ENCODE data around the gene WWOX.
A peak's percentile ranks its signal among the peaks of the same experiment; 100 is the strongest.
"Not testable (repeated sequence)": the region's sequence is repeated elsewhere in the genome, so short reads cannot be mapped to it uniquely, and the experiment has no call there.

The WWOX gene

DNA sequence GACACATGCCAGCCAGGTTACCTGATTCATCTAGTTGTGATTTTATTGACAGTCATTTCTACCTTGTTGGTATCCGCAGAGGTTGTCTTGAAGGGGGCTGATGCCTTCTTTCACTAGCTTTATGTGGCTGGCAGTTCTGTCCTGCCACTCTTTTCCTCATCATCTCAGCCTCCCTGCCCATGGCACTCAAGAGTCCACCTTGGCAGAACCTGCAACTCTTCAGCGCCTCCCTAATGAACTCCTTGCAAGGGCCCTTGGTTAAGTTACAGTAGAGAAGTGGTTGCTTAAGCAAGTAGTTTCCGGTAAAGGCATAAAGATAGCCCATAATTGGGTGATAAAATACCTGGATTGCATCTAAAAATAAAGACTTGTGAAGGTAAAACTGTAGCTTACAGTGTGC lies 489.9 kb downstream of the WWOX start:
- DNase-seq, result no peak

DNA sequence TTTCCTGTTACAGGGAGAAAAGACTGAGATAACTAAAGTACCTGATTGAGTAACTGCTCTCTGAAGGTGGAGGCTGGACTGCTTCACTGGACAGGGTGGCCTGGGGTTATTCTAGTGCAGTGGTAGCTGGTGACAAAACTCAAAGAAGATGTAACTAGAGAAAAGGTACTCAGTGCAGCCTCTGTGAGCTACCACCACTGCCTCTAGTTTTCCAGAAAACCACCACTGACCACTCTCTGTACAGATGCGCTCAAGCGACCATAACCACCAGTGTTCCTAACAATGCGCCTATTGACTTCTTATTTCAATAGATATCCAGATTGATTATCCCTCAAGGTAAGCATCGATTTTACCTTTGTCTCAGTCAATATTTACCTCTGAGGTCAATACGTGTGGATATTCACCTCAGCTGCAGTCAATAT lies 492.2 kb downstream of the WWOX start:
- DNase-seq, result no peak

DNA sequence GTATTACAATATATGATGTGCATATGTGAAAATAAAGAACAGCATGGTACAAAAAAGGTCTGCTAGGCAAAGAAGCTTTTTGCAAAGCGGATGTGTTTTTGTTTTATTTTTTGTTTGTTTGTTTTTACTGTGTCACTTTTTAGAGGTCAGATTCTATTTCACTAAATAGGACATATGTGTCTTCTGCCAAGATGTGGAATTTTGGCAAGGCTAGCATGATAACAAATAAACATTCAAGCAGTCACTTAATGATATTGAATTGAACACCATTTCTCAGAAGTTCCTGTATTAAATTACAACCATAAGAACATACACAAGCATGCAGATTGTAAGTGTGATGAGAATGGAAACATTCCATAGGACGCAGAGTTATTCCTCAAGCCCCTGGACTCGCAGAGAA lies 492.7 kb downstream of the WWOX start:
- no peak for DNase-seq

DNA sequence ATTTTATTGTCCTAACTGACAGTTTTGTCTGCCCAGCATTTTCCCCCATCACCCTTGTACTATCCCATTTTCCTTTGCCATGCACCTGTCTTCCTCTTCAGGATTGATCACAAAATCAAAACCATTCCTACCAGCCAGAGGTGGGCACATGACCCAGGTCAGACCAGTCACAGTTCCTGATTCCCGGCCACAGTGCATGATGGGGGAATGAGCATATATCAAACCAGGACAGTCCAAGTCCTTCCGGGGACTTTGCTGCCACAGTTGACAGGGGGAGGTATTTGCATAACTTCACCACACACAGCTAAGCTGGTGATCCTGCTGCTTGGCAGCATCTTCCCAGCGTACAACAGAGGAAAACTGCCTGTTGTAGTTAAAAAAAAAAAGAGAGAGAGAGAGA lies 493.9 kb downstream of the WWOX start:
- DNase-seq, result no peak

DNA sequence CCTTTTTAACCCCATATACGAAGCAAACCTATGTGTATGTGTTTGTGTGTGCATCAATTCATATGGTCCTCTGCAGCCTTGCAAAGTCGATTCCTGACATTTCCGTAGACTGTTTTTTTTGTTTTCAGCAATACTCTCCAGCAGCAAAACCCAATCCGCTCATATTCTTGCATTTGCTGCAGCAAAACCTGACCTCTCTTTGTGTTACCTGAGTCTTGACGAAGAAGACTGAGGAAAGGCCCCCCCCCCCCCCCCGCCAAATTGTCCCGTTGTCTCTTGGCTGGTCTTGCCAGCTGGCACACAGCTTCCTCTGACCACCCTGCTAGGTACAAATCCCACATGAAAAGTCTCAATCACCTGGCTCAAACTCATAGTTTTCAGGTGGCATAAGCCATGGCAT lies 494.7 kb downstream of the WWOX start:
- DNase-seq, result no peak

DNA sequence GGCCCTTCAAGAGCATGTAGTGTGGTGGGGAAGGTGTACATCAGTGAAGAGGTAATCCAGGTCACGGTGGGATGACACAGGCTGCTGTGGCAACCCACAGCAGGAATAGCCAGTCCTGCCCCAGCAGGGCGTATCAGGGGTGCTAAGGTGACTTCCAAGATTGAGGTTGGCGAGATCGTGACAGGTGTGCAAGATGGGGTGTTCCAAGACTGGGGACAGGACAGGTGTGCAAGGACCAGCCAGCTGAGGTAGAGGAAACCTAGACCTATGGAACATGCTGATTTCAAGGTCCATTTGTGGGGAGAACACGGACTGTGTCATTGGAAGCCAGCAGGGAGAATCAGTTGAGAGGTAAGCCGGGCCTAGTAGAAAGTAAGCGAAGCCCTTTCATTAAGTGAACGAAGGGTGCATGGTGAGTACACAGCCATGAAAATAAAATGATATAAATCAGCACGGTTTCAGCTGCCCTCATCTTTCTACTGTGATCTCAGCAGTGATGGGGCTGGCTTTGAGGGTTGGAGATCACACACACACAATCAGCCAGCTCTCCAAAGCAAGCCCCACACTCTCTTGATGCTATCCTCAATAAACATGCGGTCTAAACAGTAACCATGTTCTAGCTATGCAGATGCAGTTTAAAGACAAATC lies 497.0 kb downstream of the WWOX start:
- DNase-seq, result no peak

DNA sequence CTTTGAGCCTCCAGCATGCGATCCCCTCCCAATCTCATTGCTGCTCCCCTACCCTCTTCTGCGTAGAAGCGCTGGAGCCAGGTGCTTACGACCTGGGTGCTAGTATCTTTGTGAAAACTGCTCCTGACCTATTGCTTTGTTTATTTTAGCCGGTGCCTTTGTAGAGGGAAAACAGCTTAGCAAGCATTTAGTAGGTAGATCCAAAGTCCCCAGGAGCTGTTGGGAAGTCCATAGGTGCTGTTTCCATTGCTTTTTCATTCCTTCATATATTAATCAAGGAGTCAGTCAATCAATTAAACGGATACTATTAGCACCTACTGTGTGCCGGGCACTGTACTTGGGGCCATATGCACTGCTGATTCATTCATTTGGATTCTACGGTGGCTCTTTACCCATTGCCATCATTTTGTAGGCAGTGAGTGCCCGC lies 497.6 kb downstream of the WWOX start:
- no peak for DNase-seq

DNA sequence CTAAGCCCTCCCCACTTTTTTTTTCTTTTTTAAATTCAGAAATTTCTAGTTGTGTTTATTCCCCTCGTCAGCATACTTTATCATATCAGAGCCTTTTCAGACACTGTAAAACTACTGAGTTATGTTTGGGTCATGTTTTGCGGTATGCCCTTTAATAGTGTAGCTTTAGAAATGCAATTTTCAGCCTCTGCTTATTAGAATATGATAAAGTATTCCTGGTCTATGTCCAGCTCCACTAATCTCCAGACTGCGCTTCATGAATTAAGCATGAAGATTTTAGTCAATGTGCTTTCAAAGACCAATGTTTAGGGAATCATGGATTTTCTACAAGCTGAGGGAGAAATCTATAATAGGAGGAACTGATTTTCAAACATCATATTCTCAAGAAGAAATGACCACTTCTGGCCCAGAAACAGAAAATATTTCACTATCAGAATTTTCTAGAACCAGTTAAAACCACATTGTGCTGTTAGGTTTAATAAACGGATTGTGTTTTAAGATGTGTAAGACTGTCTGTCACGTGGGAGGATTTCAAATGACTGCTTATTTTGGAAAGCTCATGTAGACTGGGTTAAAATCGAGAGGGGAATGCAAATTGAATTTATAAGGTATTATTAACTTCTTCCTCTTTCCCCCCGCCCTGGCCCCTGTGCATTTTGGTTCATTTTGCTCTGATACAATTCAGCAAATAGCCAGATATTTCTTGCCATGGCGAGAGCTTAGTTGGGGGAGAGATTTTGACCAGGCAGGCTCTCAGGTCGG lies 498.5 kb downstream of the WWOX start:
- DNase-seq, result peak; percentile 21

DNA sequence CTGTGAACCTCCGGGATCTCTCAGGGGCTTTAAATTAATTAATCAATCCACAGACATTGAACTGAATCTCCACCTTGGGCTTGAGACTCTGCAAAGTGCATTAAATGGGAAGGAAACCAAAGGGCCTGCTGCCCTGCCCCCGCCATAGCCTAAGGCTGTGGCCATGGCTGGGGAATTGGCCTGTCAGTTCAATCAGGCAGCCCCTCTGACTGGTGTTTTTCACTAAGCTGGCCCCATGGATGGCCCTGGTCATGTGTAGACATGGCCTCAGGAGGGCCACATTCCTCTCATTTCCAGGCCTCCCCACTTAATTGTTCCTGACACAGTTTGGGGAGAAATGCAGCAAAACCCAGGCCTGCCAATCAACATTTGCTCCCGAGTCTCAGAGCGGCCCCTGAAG lies 499.8 kb downstream of the WWOX start:
- peak; percentile 84 for DNase-seq

DNA sequence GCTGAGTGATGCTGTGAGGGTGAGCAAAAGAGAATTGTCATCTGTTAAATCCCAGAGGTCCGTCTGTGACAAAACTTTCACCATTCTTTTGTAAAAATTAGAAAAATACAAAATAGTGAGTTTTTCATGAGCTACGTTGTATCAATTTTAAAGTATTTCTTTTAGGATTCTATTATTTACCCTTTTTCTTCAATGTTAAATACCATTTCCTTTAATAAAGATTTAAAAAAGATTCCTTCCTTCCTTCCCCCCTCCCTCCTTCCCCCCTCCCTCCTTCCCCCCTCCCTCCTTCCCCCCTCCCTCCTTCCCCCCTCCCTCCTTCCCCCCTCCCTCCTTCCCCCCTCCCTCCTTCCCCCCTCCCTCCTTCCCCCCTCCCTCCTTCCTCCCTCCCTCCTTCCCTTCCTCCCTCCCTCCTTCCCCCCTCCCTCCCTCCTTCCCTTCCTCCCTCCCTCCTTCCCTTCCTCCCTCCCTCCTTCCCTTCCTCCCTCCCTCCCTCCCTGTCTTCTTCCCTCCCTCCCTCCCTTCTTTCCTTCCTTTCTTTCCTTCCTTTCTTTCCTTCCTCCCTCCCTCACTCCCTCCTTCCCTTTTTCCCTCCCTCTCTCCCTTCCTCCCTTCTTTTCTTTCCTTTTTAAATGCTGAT lies 505.1 kb downstream of the WWOX start:
- not testable (repeated sequence) for DNase-seq

DNA sequence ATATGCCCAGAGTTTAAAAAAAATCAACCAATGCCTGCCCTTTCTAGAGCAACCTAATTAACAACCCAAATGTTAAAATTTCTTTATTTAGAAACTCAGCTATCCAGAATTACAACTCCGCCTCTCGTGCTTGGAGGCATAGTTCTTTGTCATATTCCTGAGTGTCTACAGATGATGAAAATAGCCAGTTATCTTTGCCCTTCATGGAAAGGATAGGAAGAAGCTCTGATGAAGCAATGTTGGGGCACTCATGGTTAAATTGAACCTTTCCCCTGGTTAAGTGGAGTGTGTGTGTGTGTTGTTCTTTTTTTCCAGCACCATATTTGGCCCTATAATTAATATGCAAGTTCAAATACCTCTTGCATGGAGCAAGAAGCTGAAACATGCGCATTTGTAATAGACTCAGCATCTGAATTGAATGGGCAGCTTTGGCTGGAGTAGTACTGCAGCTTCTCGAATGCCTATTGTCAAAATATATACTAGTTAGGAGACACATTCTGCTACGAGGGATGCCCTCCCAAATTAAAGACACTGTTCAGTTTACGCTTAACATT lies 506.2 kb downstream of the WWOX start:
- DNase-seq, result peak; percentile 36

DNA sequence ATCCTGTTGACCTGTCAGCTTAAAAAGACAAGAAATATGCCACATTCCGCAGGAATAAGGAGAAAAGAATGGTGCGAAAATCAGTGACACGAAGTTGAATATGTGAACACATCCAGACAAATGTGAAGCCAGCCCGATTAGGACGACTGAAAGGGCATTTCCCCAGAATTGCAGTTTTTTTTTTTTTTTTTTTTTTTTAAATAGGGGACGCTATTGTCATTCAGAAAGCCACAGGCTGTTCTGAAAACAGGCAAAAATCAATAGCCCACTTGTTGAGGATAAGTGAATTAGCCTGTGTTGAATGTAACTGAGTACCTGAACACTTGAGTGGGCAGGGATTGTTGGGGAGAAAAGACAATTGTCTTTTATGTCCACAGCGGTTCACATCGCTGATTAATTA lies 507.1 kb downstream of the WWOX start:
- DNase-seq, result peak; percentile 87

DNA sequence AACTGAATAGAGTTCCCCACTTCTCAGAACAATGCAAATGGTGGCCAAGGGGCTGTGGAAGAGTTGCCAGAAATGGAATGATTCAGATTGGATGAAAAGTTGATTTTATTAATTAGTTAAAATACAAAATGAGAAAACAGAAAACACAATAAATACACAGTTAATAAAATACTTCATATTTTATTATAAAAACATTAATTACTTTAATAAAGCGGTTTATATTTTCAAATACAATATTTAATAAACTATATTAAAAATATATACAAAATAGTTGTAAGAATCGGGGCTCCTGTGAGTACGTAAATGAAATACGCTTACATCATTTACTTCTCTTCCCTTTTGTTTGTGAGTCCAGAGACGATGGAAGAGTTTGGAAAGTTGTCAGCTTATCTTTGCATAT lies 507.6 kb downstream of the WWOX start:
- no peak for DNase-seq

DNA sequence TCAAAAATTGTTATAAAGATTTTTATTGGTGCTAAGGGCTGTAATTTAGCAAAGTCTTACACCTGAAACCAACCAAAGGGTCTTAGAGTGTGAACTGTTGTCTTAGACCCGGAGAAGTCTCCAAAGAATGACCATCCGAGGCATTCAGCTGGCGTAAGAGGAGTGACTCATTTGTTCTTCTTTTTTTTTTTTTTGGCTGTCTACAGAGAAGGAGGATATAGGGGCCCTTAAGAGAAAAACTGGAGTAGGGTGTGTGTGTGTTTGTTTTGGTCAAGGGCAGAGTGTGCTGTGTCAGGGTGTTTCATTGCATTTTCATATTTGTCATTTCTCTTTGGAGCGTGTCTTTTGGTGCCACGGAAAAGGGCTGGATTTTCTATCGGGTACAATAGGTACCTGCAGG lies 508.0 kb downstream of the WWOX start:
- peak; percentile 32 for DNase-seq

DNA sequence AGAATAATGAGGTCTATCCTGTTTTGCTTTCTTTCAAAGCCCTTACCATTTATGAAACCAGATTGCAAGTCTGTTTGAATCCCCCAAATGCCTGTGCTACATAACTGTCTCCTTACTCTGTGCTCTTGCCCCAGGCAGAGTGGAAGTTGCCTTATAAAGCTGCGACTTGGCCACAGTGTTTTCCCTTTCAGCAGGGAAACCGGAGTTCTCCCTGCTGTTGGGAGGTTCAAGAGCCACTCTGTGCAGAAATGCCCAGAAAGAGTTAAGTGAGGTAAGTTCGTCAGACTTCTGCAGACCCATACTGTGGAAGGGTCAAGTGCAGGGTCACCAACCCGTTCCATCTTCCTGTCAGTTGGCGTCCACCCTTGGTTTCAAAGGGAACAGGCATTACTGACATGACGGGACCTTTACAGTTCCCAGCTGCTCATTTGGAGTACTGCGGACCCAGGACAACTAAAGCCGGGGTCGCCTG lies 508.9 kb downstream of the WWOX start:
- DNase-seq, result peak; percentile 54

DNA sequence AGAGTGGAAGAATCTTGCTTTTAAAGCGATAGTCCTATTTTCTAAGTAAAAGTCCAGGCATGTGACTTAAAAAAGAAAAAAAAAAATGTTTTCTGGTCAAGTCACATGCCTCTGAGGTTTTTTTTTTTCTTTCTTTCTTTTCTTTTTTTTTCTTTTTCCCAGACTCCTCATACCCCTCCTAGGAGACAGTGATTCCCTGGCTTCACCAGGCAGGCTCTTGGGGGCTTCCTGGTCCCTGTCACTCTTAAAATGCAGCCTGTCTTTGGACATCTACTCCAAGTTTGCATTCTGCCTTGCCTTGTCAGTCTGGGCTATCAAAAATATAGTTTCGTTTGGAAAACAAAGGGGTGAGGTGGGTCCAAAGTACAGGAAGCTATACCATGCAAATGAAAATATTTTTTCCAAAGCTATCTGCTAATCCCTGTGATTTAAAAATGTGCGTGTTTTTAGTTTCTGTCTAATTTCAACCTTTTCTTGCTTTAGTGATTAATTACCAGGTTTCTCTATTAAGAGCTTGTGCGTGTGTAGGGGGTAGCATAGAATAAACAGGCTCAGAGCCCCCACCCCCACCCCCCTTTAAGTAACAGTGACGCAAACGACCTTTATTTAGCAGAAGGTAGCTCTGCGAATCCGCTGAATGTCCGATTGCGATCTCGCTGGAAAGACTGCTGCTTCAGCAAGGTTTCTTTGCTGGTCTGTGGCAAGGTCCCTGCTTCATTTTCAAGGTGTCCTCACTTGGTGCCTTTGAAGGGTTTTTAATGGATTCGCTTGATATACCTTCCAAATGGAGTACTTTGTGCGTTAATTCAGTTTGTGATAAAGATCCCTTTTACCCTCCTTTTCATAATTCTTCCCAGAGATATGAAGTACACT lies 510.2 kb downstream of the WWOX start:
- peak; percentile 44 for DNase-seq

DNA sequence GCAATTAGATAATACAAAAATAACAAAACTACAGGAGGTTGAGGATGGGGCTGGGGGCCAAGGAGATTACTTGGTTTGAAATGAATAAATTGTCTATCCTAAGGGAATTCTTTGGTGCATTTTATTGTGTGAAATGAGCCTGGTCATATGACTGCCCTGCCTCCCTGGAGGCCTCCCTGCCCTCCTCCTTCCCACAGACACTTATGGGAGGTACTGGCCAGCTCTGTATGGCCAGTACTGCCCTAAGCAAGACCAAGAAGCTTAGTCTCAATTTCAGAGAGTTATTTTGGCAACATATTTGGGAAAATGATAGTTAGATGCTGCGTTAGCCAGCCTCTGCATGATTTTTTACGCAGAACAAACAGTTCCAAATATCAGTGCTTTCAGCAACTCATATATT lies 511.9 kb downstream of the WWOX start:
- DNase-seq, result no peak

DNA sequence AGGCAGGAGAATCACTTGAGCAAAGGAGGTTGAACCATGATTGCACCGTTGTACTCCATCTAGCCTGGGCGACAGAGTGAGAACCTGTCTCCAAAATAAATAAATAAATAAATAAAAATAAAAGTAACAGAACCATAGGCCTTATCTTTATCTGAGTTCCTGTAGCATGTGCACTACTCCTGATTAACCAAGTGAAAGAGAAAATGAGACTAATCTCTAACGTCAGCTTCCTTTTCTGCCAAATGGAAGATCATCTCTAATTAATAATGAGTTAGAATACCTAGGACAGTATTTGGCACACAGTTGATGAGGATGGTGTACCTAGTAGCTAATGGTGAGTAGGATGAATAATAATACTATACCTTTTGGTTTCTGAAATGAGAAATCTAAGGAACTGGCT lies 520.4 kb downstream of the WWOX start:
- DNase-seq, result no peak

DNA sequence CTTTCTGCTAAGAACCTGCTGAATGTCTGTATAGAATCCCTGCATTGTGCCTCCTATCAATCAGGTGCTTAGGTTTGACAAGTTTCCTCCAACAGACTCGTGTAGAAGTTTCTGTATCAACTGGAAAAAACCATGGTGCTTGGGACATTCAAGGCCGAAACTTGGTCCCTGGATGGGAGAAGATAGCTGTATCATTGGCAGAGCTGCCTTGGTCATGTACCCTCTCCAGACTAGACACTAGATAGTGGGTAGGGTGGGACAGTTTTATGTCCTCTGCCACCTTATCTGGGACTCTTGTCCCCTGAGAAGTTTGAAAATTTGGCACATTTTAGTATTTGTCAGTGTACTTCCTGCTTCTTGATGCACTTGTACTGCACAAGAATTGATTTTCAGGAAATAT lies 520.8 kb downstream of the WWOX start:
- no peak for DNase-seq

DNA sequence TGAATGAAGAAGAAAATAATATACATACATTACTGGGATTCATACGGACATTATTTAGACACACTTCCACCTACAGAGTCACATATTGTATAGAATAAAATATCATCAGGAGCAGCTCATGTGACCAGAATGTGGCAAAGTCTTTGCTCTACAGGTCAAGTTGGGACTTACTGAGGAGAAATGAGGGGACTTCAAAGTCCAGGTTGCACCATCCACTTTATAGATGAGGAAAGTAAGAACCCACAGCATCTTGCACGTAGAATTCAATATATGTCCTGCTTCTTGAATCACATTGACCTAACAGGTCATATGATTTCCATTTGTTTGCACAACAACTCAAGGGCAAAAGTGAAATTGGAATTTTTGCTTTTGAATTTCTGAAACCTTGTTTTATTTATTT lies 524.3 kb downstream of the WWOX start:
- DNase-seq, result no peak

DNA sequence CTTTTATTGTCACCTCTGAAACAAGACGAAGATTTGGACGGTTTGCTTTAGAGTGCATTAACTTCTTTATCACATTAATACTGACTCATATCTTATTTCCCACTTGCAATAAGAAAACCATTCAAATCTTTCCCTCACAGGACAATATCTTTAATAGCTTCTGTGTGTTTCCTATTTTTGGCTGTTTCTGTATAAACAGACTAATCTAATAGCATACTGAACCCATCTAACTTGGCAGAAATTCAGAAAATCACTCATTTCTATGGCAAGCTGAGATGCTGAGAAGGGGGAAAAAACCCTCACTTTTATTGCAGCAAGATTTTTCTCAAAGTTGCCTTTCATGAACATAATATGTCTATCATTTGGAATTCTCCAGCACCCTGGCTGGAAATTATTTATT lies 524.9 kb downstream of the WWOX start:
- peak; percentile 45 for DNase-seq

DNA sequence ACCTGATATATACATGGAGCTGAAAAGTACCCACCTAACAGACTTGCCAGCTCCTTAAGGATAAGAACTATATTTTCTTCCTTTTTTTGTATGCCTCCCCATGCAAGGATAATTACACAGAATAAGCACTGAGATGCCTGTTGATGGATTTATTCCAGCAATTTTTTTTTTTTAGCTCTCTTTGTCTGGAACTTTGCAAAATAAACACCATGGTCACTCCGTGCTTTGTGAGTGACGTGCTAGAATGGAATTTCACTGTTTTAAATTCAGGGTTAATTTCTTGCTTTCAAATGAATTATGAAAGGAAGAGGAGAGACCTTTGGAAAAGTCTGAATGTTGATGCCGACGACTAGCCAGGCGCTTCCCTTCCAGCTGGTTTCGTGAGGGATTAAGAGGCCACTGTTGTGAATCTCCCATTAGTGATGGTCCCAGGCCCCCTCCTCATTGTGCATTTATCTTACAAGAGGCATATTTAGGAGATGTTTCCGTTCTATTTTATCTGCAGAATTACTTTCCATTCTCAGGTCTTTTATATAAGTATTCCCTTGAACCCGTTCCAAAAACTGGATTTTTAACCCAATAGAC lies 529.1 kb downstream of the WWOX start:
- DNase-seq, result peak; percentile 31
